ENCODE data around the gene IP6K2. TPM values are rescaled to one million over a fixed set of nuclear protein-coding genes. Genes with fewer than 3 reads are reported as not detected.
A peak's percentile ranks its signal among the peaks of the same experiment; 100 is the strongest.

The IP6K2 gene
- total RNA-seq, 1 donor from 2014 or later = 94.2 TPM

DNA sequence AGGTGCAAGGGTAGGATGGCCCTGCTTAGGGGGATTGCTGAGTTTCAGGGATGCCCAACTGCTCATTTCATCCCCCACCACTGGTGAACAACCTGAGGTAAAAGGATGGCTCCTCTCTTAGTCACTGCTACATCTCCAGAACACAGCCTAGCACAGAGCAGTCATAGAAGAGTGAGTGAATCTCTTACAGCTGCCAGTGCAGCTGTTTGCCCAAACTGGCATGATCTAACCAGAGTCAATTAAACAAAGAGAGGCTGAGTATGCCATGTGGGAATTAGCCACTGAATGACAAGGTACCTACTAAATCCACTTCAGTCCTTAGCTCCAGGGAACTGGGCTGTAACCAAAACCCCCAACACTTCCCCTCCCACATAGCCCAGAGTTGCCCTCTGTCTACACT, 24.5 kb downstream of the IP6K2 start:
- no peak for FAIRE-seq
- DNase-seq (ENCODE audit: low spot score in 2 of 2) = no peak

DNA sequence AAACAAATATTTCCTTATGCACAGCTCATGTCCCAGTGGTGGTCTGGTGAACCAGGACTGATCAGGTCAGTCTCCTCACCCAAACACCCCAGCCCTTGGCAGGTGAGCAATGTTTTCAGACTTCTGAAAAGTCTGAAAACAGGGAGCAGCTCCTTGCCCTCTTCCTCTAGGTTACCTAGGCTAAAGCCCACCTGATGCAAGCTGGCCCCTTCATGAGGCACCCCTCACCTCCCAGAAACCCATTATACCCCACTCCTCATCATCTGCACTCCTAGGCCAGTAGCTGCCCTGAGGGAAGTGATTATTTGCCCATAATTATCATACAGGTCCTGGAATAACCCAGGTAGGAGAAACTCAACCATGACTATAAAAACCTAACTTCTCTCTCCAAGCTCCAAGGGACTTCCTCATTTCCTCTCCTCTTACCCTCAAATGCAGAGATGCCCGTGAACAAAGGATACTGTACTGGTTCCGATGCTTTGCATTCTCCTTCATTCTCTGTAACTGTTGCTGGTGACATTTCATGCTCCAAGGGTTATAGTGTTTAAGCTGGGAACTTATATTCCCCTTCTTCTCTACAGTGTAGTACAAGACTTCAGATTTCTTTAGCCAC, 26.1 kb downstream of the IP6K2 start:
- no peak for DNase-seq (ENCODE audit: low spot score in 2 of 2)
- FAIRE-seq = no peak

DNA sequence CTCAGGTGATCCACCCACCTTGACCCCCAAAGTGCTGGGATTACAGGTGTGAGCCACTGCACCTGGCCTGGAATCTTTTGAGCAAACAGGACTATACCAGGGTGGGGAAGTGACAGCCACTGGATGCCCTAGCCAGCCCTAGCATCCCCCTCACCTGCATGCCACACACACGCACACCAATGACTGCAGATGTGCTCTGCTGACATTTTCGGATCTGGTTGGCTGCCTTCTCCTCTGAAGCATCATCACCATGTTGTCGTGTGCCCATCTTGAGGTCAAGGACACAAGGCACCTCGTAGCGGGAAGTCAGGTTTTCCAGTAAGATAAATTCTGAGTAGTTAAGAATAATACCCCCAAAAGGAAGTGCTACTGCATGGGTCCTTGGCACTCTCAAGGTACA, 27.6 kb downstream of the IP6K2 start:
- FAIRE-seq (no peak), DNase-seq (ENCODE audit: low spot score in 2 of 2) (no peak)

DNA sequence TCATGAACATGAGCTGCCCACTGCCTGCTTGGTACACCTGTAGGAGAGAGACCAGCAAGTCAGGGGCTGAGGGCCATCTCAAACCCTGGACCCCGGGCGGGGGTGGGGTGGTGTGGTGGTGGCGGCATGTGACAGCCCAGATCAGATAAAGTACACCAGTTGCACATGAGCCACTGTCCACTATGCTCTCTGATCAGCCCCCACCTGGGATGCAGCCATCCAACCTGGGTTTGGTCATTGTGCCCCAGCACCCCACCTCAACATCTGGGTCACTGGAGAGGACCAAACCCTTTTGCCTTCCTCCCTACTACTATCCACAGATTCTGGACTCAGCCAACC, 28.3 kb downstream of the IP6K2 start:
- FAIRE-seq (no peak), DNase-seq (ENCODE audit: low spot score in 2 of 2) (no peak)

DNA sequence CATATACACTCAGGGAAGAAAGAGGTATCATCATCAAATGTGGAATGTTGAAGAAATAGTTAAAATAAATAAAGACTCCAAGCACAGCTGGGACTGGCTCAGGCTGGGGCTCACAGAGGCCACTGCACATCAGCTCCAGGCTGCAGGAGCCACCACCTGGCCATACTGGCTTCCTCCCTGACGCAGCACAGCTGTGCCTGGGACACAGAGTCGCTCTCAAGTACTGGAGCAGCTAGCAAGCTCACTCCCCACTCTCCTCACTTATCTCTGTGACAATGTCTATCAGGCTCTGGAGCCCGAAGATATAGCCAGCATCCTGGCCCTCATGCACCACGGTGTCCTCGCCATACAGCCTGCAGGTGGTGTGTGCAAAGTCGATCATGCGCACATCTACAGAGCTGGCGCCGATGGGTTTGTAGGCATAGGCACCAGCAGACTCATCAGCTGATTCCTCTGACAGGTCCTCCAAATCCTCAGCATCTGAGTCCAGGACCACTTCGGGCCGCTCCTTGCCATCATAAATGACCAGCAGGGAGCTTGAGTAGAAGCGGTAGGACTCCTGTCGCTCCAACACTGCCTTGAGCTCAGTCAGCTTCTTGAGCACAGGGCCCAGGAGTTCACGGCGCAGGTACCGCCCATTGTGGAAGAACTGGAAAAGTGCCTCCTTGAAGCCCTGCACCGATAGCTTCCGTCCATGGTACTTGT, 28.8 kb downstream of the IP6K2 start:
- no peak for FAIRE-seq
- no peak for DNase-seq (ENCODE audit: low spot score in 2 of 2)

DNA sequence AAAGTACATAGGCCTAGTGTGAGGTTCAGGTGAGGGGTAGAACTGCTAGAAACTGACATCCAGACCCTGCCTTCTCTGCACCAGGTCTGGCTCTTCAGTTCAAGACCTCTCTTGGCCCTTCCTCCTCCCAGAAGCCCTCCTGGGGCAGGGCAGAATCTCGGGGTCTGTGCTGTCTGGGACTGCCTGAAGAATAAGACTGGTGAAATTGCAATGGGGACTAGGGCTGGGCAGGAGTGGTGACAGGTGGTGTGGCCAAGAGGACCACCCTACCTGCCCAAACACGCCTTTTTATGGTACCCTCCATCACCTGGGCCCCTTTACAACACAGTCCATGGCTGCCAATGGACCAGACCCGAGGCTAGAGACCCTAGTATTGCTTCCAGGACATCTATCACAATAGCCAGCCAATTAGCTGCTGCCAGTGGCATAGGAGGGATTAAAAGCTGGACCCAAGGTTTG, 29.8 kb downstream of the IP6K2 start:
- FAIRE-seq = no peak

DNA sequence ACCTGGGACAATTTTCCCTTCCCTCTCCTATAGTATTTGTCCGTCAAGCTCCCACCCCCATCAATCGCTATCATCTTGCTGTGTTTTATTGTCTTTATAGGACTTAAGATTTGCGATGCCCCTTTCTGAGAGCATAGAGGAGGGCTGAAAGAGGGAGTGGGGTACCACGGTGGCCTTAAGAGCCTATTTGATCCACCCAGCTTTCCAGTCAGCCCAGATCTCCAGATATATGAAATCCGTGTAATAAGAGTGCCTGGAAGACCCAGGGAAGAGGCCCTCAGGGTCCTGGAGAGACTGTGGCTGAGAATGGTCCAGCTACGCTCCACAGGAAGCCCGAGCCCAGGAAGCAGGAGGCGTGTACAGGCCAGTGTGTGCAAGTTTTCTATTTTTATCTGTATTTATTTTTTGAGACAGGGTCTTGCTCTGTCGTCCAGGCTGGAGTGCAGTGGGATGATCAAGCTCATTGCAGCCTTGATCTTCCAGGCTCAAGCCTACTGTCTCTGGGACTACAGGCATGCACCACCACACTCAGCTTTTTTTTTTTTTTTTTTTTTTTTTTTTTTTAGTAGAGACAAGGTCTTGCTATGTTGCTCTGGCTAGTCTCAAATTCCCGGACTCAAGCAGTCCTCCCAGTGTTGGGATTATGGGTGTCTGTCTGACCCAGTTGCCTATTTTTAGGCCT, 30.3 kb downstream of the IP6K2 start:
- FAIRE-seq (no peak), DNase-seq (ENCODE audit: low spot score in 2 of 2) (no peak)

More for the DNA sequence above, 29.8 kb downstream of the IP6K2 start:
- no peak for DNase-seq (ENCODE audit: low spot score in 2 of 2)

DNA sequence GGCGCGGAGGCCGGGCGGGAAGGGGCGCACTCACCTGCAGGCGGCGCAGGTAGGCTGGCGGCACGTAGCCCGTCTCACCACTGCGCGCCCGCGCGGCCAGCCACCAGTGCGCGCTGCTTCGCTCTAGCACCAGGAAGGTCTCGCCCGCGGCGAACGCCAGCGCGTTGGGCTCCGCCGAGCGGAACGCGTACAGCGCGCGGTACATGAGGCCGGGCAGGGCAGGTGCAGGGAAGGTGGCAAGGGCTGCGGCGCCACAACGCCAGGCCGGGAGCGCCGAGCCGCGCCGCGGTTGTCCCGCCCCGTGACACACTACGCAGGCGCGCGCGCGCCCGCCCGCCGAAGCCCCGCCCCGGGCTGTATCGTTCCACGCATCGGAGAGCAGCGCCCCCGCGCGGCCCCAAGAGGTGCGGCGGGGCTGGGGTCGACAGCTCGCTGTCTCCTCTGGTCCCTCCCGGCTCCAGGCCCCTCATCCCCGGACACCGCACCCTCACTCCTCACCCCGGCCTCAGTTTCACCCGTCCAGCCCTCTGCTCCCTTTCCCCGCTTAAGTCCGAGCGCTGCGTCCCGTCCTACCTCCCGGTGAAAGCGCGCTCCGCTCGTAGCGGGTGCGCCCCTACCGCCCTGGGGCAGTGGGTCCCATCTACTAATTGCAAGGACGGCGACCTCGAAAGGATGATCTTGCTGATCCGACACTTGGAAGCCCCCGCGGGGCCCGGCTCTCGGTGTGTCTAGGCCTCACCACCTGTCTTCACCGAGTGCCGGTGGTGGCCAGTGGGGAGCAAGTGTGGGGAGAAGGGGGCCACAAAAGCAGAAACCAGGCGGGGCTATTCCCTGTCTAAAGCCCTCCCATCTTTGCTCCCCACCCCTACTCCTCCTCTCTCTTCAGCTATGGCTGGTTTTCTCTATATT, 31.2 kb downstream of the IP6K2 start, which contains the start of gene NCKIPSD:
TSS of gene NCKIPSD (minus strand) at position 313 of the 909 bp plus-strand sequence. CDS start at position 205, 108 bp downstream.
- FAIRE-seq = no peak

DNA sequence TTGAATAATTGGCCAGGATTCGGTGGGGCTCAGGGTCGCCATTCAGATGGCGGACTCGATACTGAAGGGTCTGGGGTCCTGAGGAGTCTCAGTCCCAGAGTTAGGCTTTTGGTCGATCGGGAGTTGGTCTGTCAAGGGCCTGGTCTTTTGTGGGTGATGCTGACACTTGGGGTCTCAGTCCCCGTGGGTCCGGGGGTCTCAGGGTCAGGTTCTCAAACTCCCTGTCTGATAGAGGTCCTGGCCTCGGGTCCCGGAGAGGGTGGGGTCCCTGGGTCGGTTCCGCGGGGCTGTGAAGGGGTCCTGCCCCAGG, 31.8 kb downstream of the IP6K2 start:
- peak in 1 of 2 donors; percentile 36 for DNase-seq (ENCODE audit: low spot score in 2 of 2)
- FAIRE-seq = no peak

More for the DNA sequence above, 31.2 kb downstream of the IP6K2 start, which contains the start of gene NCKIPSD:
- peak; percentile 97 to 99 for DNase-seq (ENCODE audit: low spot score in 2 of 2)

DNA sequence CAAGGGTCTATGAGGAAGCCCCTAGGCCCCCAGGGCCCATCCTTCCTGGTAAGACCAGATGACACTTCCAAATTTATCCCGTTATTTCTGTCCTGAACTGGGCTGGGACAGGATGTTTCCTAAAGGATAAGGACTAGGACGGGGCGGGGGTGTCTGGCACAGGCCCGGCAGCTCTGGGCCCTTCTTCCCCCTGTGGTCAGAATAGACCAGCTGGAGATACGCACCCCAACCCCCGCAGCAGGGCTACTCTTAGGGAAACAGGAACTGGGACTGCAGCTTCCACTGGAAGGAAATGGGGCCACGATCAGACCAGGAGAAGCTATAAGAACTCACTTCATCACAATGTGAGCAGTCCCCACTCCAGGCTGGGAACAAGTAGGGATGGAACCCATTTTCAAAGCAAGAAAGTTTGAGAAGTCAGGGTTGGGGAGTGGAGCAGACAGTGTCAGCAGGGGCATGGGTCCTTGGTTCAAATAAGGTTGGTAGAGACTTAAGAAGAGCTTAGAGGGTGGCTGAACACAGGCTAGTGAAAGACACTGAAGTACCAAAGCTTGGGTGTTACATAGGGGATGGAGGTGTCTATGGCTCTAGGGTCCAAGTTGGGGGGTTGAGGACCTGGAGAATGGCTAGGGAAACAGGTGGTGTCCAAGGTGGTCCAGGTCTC, 32.4 kb downstream of the IP6K2 start:
- FAIRE-seq = no peak
- peak; percentile 50 to 64 for DNase-seq (ENCODE audit: low spot score in 2 of 2)

DNA sequence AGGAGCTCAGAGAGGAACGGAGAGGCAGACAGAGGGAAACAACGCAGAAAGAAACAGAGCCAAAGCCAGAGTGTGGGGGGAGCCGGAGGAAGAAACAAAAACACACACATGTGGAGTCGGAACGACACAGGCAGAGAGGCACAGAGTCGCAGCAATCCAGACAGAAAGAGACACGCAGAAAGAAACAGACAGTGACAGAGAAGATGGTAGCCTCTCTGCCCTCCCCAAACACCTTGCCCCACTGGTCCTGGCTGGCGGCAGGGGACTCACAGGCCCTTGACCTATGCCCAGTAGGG, 33.0 kb downstream of the IP6K2 start:
- no peak for DNase-seq (ENCODE audit: low spot score in 2 of 2)
- FAIRE-seq = no peak

DNA sequence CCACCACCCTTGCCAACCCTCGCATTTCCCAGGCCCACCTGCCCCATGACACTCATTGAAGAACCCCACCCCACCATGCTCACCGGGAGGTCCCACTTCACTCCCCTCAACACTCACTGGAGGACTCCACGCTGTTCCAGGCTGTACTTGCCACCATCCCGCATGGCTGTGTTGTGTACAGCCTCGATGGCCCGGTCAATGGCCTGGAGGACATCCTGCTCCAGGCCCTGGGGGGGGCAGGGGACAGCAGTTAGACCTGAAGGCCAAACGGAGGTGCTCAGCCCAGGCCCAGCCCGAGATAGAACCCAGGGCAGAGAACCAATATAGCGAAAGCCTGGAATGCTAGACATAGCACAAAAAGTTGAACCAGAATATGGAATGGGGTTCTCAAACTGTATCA, 34.2 kb downstream of the IP6K2 start:
- FAIRE-seq (no peak), DNase-seq (ENCODE audit: low spot score in 2 of 2) (no peak)

DNA sequence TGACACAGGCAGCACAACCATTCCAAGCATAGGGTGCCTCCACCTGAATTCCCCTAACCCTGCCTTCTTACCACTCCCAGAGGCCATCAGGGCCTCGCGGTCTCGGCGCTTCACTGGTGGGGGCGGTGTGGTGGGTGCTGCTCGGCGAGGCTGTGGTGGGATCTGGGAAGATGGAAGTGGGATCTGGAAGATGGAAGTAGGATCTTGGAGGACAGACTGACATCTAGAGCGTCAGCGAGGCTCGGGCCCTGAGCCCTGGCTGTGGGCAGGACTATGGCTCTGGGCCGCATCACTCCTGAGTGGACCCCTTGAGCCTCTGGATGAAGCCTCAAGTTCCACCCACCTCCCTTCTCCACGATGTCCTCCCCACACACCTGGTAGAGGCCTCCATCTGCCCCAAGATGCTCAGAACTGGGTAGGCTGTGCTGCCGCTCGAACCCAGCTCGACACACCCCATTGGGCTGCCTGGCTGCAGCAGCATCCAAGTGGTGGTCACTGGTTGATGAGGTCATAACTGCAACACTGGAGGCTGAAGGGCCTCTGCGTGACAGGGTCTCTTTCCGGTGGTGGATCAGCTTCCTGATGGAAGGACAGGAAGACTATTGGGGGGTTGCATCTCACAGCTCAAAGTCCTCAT, 34.9 kb downstream of the IP6K2 start:
- FAIRE-seq (no peak), DNase-seq (ENCODE audit: low spot score in 2 of 2) (no peak)

DNA sequence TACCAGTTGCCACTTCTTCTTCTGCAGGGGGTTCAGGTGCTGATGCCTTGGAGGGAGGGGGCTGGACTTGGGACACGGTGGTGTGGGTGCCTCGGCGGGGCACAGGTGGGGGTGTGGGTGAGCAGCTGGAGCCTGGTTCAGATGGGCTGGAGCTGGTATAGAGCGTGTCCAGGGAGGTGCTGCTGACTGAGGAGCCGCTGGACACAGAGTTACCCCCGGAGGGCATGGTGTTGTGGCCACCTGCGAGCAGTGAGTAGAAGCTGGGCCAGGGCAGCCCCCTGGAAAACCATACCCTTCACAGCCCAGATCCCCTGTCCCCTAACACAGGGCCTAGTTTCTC, 35.5 kb downstream of the IP6K2 start:
- DNase-seq (ENCODE audit: low spot score in 2 of 2) = no peak
- no peak for FAIRE-seq

DNA sequence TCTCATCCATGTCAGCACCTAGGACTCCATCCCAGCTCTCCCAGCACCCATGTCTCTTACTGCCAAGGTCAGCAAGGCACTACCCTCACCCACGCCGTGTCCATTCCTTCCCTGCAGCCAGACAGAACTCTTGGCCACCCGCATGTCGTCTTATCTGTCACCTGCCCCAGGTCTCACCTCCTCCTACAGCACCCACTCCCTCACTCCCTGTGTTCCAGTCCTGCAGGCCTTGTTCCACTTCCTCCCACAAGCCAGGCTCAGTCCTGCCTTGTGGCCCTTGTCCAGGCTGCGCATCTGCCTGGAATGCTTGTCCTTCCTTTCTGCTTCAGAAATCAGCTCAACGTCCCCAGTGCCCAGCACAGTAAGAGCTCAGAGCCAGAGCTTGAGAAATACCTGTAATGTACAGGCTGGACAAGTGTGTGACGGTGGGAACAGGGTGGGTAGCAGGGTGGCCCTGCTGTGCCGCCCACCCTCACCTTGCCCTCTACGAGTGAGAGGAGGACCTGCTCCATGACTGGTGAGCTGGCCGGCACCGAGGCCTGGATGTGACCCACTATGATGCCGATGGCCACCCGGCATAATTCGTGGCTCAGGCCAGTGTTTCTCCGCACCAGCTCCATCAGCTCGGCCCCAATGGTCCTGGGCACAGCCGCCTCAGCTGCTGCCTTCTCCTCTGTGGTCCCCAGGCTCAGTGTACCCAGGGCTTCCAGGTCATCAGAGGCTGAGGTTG, 36.0 kb downstream of the IP6K2 start:
- no peak for FAIRE-seq
- DNase-seq (ENCODE audit: low spot score in 2 of 2) = no peak

DNA sequence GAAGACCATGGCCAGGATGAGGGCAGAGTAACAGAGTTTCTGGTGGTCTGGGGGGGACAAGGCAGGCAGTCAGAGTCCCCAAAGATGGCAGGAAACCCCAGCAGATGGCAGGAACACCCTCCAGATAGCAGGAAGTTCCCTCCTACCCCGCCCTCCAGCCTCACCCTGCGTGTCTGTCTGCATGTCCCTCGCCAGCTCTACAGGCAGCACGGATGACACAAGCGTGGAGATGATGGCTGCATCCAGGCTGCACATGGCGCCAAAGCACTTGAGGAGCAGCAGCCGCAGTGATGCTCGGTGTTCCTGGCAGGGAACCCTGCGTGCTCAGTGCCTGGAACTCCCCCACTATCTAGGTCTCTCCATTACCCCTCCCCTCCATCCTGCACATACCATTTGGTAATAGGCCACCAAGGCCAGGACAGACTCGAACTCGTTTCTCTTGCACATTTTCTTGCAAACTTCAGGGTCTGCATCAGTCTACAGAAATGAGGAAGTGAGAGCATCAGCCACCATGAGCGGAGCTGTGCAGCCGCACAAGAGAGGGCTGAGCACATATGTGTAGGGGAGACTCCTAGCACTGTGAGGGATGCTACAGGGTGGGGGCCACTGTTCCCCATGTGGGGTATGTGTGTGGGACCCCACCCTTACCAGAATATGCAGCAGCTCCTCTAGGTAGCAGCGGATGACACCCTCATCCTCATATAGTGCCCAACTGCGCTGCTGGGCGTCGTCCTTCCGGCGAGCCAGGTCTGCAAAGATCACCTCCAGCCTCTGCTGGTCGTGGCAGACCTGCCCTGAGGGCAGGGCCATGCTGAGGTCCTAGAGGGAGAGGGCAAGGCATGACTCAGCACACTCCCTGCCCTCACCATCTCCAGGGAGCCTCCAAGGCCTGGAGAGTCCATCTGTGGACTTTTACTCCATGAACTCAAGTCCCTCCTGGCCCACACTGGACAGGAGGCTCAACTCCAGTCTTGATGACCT, 37.3 kb downstream of the IP6K2 start:
- no peak for FAIRE-seq
- DNase-seq (ENCODE audit: low spot score in 2 of 2) = no peak

DNA sequence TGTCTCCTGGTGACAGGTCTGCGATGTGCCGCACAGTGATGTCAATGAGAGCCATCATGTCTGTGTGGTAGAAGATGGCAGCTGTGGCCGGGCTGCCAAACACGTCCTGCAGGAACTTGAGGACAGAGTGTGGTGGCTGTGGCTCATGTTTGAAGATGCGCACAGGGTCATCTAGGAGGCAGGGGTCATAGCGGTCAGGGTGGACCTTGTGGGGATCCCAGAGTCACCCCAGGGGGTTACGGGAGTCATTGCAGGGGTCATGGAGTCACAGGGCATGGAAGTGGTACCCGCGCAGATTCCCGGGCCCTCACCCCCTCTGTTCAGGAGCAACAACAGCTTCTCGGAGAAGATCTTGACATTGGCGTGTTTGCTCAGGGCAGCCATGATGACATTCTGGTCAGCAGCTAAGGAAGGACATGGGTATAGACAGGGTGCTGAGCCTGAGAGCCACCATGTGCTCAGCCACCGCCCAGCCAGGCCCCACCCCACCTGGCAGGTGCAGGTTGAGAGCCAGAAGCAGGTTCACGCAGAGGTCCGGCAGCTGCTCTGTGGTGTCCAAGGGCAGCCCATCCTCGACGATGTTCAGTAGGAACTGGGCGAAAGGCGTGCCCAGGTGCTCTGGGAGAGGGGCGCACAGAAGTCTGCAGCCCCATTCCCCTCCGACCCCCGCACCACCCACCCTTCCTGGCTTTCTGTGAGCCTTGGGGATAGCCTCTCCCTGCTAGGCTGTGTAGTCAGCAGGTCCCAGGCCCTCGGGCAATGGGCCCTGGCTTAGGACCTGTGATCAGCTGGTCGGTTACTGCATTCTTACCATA, 38.2 kb downstream of the IP6K2 start:
- no peak for DNase-seq (ENCODE audit: low spot score in 2 of 2)

More for the DNA sequence above, 38.2 kb downstream of the IP6K2 start:
- no peak for FAIRE-seq
